DND-41 (cell line): ENCODE results near the gene PHLDB2.

Experiments
- CTCF ChIP-seq: IDR thresholded peaks from 2 replicates; pipeline ENCODE4 v1.5.1; 2012; ENCODE audit warnings: borderline replicate concordance, low read length, moderate library complexity, mild to moderate bottlenecking; ENCODE audit not compliant: poor library complexity, severe bottlenecking; ENCODE audit errors: extremely low read depth
- EZH2 ChIP-seq: IDR thresholded peaks from 3 replicates; pipeline ENCODE4 v1.6.1; 2012; ENCODE audit warnings: borderline replicate concordance, low read depth, mild to moderate bottlenecking, moderate library complexity, low read length, inconsistent platforms; ENCODE audit not compliant: severe bottlenecking

- TF ChIP-seq EZH2, result no peak
- TF ChIP-seq CTCF, result no peak
Observed at GRCh38 chr3:111915905-111916304, 56.8 kb downstream of the PHLDB2 start.
